HCT116 (cell line): ENCODE measurements around the gene LAMTOR3. TPM values are rescaled to one million over a fixed set of nuclear protein-coding genes. Genes with fewer than 3 reads are reported as not detected.

Experiments
- ATAC-seq: fragments of 200-7000 bp; cut with Tn5 transposase; 2 replicates; pipeline ENCODE4 v1.9.1; 2020; ENCODE audit warnings: mild to moderate bottlenecking, moderate library complexity
- BruUV-seq: library from RNA; stranded (reverse); fragments of 400-500 nt; replicated peaks from 2 replicates; lab custom pipeline; 2021; lab: Mats Ljungman, UMichigan
- CTCF ChIA-PET: fragments of 300-600 bp; sonication (Branson Sonifier 250); formaldehyde crosslinking; loops from one replicate; lab custom pipeline; 2021; ENCODE audit warnings: antibody characterized with exemption; lab: Charles Lee
- POLR2A ChIA-PET: fragments of 300-600, 350-600 bp; sonication (Branson Sonifier 250); formaldehyde crosslinking; loops from one replicate; lab custom pipeline; 2021; ENCODE audit warnings: antibody characterized with exemption; lab: Charles Lee
- RAD21 ChIA-PET, 2 experiments: fragments of 300-600 bp; sonication (Branson Sonifier 250); formaldehyde crosslinking; loops; one replicate each; lab custom pipeline; 2023; ENCODE audit warnings: low total read pairs in 2 of 2; ENCODE audit not compliant: uncharacterized antibody in 2 of 2, unreplicated experiment in 2 of 2, low non-redundant PET in 1 of 2; lab: Charles Lee
- DNase-seq: peaks from one replicate; pipeline ENCODE4 v3.0.0-alpha.2; 2010; ENCODE audit warnings: low read depth, low spot score
- H2AFZ ChIP-seq: fragments of 200-600 bp; shearing (Covaris generic), sonication (generic); 2 replicates; pipeline ENCODE4 v1.6.1; 2017; ENCODE audit warnings: low read depth, mixed run types, mixed read lengths, antibody characterized with exemption, low read length; ENCODE audit not compliant: poor library complexity, severe bottlenecking
- H3K27ac ChIP-seq: 2 replicates; pipeline ENCODE4 v1.5.1; 2012; ENCODE audit warnings: low read depth, low read length
- H3K27me3 ChIP-seq: fragments of 200-600 bp; sonication (generic); 2 replicates; pipeline ENCODE4 v1.6.1; 2016; ENCODE audit warnings: mixed run types, low read length, mixed read lengths; ENCODE audit not compliant: insufficient read depth
- H3K36me3 ChIP-seq, 2 experiments: fragments of 200-500 bp in 1 of 2; fragments of 200-600 bp in 1 of 2; sonication (Bioruptor generic) in 1 of 2; sonication (generic) in 1 of 2; 2 replicates each; pipeline versions ENCODE4 v1.5.1 to v1.6.1; 2014 to 2016; ENCODE audit warnings: low read length in 2 of 2, inconsistent platforms in 1 of 2, mixed read lengths in 1 of 2, mixed run types in 1 of 2; ENCODE audit not compliant: insufficient read depth in 2 of 2, control insufficient read depth in 1 of 2
- H3K4me1 ChIP-seq, 2 experiments: fragments of 200-600 bp in 1 of 2; sonication (generic) in 1 of 2; 2 replicates each; pipeline versions ENCODE4 v1.5.1 to v1.6.1; 2012 to 2017; ENCODE audit warnings: low read length in 2 of 2, inconsistent platforms in 1 of 2, mild to moderate bottlenecking in 1 of 2, mixed read lengths in 1 of 2, mixed run types in 1 of 2, moderate library complexity in 1 of 2; ENCODE audit not compliant: insufficient read depth in 2 of 2, control insufficient read depth in 1 of 2
- H3K4me2 ChIP-seq: fragments of 200-600 bp; sonication (generic); 2 replicates; pipeline ENCODE4 v1.6.1; 2017; ENCODE audit warnings: mixed run types, low read length, mixed read lengths
- H3K4me3 ChIP-seq, 2 experiments: fragments of 200-600 bp in 1 of 2; sonication (generic) in 1 of 2; replicated peaks in 1 of 2; 2 replicates each; pipeline ENCODE4 v1.5.1; 2011 to 2016; ENCODE audit warnings: low read length in 2 of 2, control low read depth in 1 of 2, low read depth in 1 of 2, mild to moderate bottlenecking in 1 of 2, mixed read lengths in 1 of 2, mixed run types in 1 of 2
- H3K79me2 ChIP-seq: fragments of 200-600 bp; sonication (generic); 2 replicates; pipeline ENCODE4 v1.6.1; 2017; ENCODE audit warnings: mild to moderate bottlenecking, mixed run types, low read length, moderate library complexity, mixed read lengths; ENCODE audit not compliant: insufficient read depth
- H3K9ac ChIP-seq: fragments of 200-600 bp; sonication (generic); 2 replicates; pipeline ENCODE4 v1.6.1; 2016; ENCODE audit warnings: low read length, mixed read lengths
- H3K9me2 ChIP-seq: fragments of 200-600 bp; sonication (generic), shearing (Covaris generic); 2 replicates; pipeline ENCODE4 v1.6.1; 2017; ENCODE audit warnings: mixed run types, mild to moderate bottlenecking, moderate library complexity; ENCODE audit not compliant: insufficient read depth
- H3K9me3 ChIP-seq, 2 experiments: fragments of 200-500 bp in 1 of 2; fragments of 200-600 bp in 1 of 2; sonication (Bioruptor generic) in 1 of 2; sonication (generic) in 1 of 2; 2 replicates each; pipeline ENCODE4 v1.6.1; 2014 to 2017; ENCODE audit warnings: low read length in 2 of 2, mixed read lengths in 2 of 2, inconsistent platforms in 1 of 2, low read depth in 1 of 2, mild to moderate bottlenecking in 1 of 2, mixed run types in 1 of 2, moderate library complexity in 1 of 2; ENCODE audit not compliant: control insufficient read depth in 1 of 2, insufficient read depth in 1 of 2
- H4K20me1 ChIP-seq: fragments of 200-600 bp; sonication (generic), shearing (Covaris generic); 2 replicates; pipeline ENCODE4 v1.6.1; 2017; ENCODE audit warnings: mixed run types, mild to moderate bottlenecking, moderate library complexity; ENCODE audit not compliant: insufficient read depth
- CEBPB ChIP-seq: IDR thresholded peaks from 2 replicates; pipeline ENCODE4 v1.6.1; 2012; ENCODE audit warnings: low read depth
- EGR1 ChIP-seq: IDR thresholded peaks from 2 replicates; pipeline ENCODE4 v1.6.1; 2012; ENCODE audit warnings: low read depth
- EZH2 ChIP-seq: fragments of 200-600 bp; sonication (generic); IDR thresholded peaks from 2 replicates; pipeline ENCODE4 v1.6.1; 2017; ENCODE audit warnings: antibody characterized with exemption, mixed run types
- FOSL1 ChIP-seq: IDR thresholded peaks from 2 replicates; pipeline ENCODE4 v1.6.1; 2012; ENCODE audit warnings: low read depth
- JUND ChIP-seq: IDR thresholded peaks from 2 replicates; pipeline ENCODE4 v1.6.1; 2012
- POLR2AphosphoS5 ChIP-seq: IDR thresholded peaks from 2 replicates; pipeline ENCODE4 v1.6.1; 2011; ENCODE audit warnings: mild to moderate bottlenecking, low read depth, low read length, moderate library complexity
- TCF7L2 ChIP-seq: IDR thresholded peaks from 2 replicates; pipeline ENCODE4 v1.7.0; 2011; ENCODE audit warnings: borderline replicate concordance, inconsistent platforms; ENCODE audit not compliant: insufficient read depth, insufficient read length; ENCODE audit errors: extremely low read depth
- ZFX ChIP-seq: fragments of 450-650 bp; IDR thresholded peaks from 2 replicates; pipeline ENCODE4 v1.6.1; 2017
- ZNF274 ChIP-seq: fragments of 200-500 bp; sonication (Bioruptor generic); IDR thresholded peaks from 2 replicates; pipeline ENCODE4 v1.6.1; 2014; ENCODE audit warnings: mild to moderate bottlenecking, low read depth, low read length, inconsistent platforms
- intact Hi-C: fragments of 100-400 bp; cut with micrococcal nuclease; formaldehyde crosslinking; loops from 2 replicates; pipeline ENCODE4 v1.10.0; 2022
- total RNA-seq: library from RNA; stranded (reverse); gene quantifications from one replicate; pipeline ENCODE4 v1.2.1, GENCODE V29; 2021; ENCODE audit not compliant: unreplicated experiment
- TF ChIP-seq, protein P1 (sequence below): IDR thresholded peaks from 2 replicates; pipeline ENCODE4 v1.6.1; 2012
- TF ChIP-seq, protein P2 (sequence below), 3 experiments: fragments of 200-600 bp in 1 of 3; sonication (generic) in 1 of 3; IDR thresholded peaks in 2 of 3; conservative IDR thresholded peaks in 1 of 3; 2 replicates each; pipeline ENCODE4 v1.5.1; 2012 to 2017; ENCODE audit warnings: low read depth in 2 of 3, low read length in 2 of 3, antibody characterized with exemption in 1 of 3, borderline replicate concordance in 1 of 3, control low read depth in 1 of 3, mild to moderate bottlenecking in 1 of 3, mixed read lengths in 1 of 3, mixed run types in 1 of 3, moderate library complexity in 1 of 3; ENCODE audit not compliant: insufficient read depth in 1 of 3

Gene LAMTOR3
- total RNA-seq, 1 experiment from 2014 or later: 21.0 TPM

DNA sequence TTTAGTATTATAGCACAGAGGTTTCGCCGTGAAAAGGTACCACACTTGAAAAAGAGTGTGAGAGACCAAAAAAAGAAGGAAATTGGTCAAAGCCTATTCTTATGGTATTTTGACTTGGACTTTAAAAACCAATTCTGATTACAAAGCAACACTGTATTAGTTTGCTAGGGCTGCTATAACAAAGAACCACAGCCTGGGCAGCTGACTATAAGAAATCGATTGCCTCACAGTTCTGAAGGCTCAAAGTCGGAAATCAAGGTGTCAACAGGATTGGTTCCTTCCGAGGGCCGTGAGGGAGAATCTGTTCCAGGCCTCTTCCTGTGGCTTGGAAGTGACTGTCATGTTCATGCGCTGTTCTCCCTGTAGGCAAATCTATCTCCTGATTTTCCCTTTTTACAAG lies 59.7 kb downstream of the LAMTOR3 start:
- H3K4me1 ChIP-seq: peaks cover 0 to 7% of the 10 kb centered on the region in 2 experiments; a peak in 1 of 4 replicates
- CTCF ChIA-PET: no interaction called here
- H3K36me3 ChIP-seq: no peaks in the 10 kb centered on the region
- no peaks in the 10 kb centered on the region for H3K9me2 ChIP-seq
- BruUV-seq: no TSS peak
- DNase-seq: no peak
- no peaks in the 10 kb centered on the region for H3K27me3 ChIP-seq
- no peak for TF ChIP-seq EZH2
- TF ChIP-seq ZNF274: no peak
- no peak for TF ChIP-seq TCF7L2
- no peak for TF ChIP-seq CEBPB
- TF ChIP-seq, protein P1, sequence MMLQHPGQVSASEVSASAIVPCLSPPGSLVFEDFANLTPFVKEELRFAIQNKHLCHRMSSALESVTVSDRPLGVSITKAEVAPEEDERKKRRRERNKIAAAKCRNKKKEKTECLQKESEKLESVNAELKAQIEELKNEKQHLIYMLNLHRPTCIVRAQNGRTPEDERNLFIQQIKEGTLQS: no peak
- TF ChIP-seq JUND: no peak
- TF ChIP-seq FOSL1: no peak
- no peak for TF ChIP-seq EGR1
- TF ChIP-seq POLR2AphosphoS5: no peak
- TF ChIP-seq ZFX: no peak
- TF ChIP-seq, protein P2, sequence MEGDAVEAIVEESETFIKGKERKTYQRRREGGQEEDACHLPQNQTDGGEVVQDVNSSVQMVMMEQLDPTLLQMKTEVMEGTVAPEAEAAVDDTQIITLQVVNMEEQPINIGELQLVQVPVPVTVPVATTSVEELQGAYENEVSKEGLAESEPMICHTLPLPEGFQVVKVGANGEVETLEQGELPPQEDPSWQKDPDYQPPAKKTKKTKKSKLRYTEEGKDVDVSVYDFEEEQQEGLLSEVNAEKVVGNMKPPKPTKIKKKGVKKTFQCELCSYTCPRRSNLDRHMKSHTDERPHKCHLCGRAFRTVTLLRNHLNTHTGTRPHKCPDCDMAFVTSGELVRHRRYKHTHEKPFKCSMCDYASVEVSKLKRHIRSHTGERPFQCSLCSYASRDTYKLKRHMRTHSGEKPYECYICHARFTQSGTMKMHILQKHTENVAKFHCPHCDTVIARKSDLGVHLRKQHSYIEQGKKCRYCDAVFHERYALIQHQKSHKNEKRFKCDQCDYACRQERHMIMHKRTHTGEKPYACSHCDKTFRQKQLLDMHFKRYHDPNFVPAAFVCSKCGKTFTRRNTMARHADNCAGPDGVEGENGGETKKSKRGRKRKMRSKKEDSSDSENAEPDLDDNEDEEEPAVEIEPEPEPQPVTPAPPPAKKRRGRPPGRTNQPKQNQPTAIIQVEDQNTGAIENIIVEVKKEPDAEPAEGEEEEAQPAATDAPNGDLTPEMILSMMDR (IDR thresholded peaks at IDR 0.05 in 2 of 3, conservative IDR thresholded peaks at IDR 0.05 in 1 of 3; ENCODE audit: borderline replicate concordance in 1 of 3, insufficient read depth in 1 of 3, low read depth in 2 of 3, low read length in 2 of 3): no peak
- TF ChIP-seq, all 23 proteins: peak for 0
- H3K9ac ChIP-seq: no peak overlapping the region
- RAD21 ChIA-PET: no interaction called here
- ATAC-seq: no peak
- intact Hi-C loops: no loop called here
- H3K4me2 ChIP-seq: no peak overlapping the region
- POLR2A ChIA-PET: no interaction called here
- H2AFZ ChIP-seq: no peak overlapping the region
- no peaks in the 10 kb centered on the region for H3K9me3 ChIP-seq
- no peaks in the 10 kb centered on the region for H4K20me1 ChIP-seq
- no peak overlapping the region for H3K4me3 ChIP-seq
- H3K79me2 ChIP-seq: no peaks in the 10 kb centered on the region
- no peak overlapping the region for H3K27ac ChIP-seq
